Activated CD4-positive, alpha-beta T cell treated with anti-CD3 and anti-CD28 coated beads for 36 hours (primary cell): Measurements from ENCODE around the gene TMEM51. TPM values are rescaled to one million over a fixed set of nuclear protein-coding genes. Genes with fewer than 3 reads are reported as not detected.
A peak's percentile ranks its signal among the peaks of the same experiment; 100 is the strongest.

Experiments
- ATAC-seq: fragments of 200-7000 bp; cut with Tn5 transposase; one replicate; pipeline ENCODE4 v1.10.0; 2021; ENCODE audit warnings: mild to moderate bottlenecking, moderate library complexity
- CTCF ChIA-PET: fragments of 350-600 bp; sonication (Branson Sonifier 250); formaldehyde crosslinking; loops from one replicate; lab custom pipeline; 2021; ENCODE audit warnings: antibody characterized with exemption; lab: Charles Lee
- POLR2A ChIA-PET: fragments of 350-600 bp; sonication (Branson Sonifier 250); formaldehyde crosslinking; loops from one replicate; lab custom pipeline; 2021; ENCODE audit warnings: antibody characterized with exemption, inconsistent platforms; lab: Charles Lee
- DNase-seq: peaks from one replicate; pipeline ENCODE4 v3.0.0-alpha.2; 2020
- H3K27ac Mint-ChIP-seq: one replicate; pipeline ENCODE4 v1.8.0; 2021; ENCODE audit warnings: mixed read lengths
- H3K27me3 Mint-ChIP-seq: one replicate; pipeline ENCODE4 v1.8.0; 2021; ENCODE audit warnings: mixed read lengths
- H3K36me3 Mint-ChIP-seq: one replicate; pipeline ENCODE4 v1.8.0; 2021; ENCODE audit warnings: low read depth, mixed read lengths
- H3K4me1 Mint-ChIP-seq: one replicate; pipeline ENCODE4 v1.8.0; 2021; ENCODE audit warnings: mixed read lengths
- H3K4me3 Mint-ChIP-seq: one replicate; pipeline ENCODE4 v1.8.0; 2021; ENCODE audit warnings: mild to moderate bottlenecking, moderate library complexity, mixed read lengths
- H3K9me3 Mint-ChIP-seq: one replicate; pipeline ENCODE4 v1.8.0; 2021; ENCODE audit warnings: low read depth, mixed read lengths
- intact Hi-C, 2 experiments: fragments of 100-400 bp; cut with DNase I in 1 of 2; cut with micrococcal nuclease in 1 of 2; formaldehyde crosslinking; loops; one replicate each; pipeline versions ENCODE4 v1.14.2 to v1.15.1; 2022 to 2024; cut with DNase I, micrococcal nuclease
- total RNA-seq, 2 experiments: library from RNA; stranded (reverse); gene quantifications; one replicate each; pipeline ENCODE4 v1.2.3, GENCODE V29; 2021

The TMEM51 gene
- total RNA-seq, 2 experiments from 2014 or later = 0.11 TPM; not detected in 1

GRCh38 chr1:15254559-15254958 is 101.0 kb downstream of the TMEM51 start:
- Mint-ChIP-seq H3K36me3 (no peaks in the 10 kb centered on the region), H3K27me3 (peaks cover 9% of the 10 kb centered on the region), H3K27ac (no peak overlapping the region), H3K4me1 (peaks cover 42% of the 10 kb centered on the region), H3K9me3 (no peaks in the 10 kb centered on the region), H3K4me3 (no peak overlapping the region)
- POLR2A ChIA-PET = no interaction called here
- CTCF ChIA-PET = interaction anchor here (0.6 to 1.2 kb wide), 5 partner anchors 11 to 126 kb away, joined by 3 to 4 read pairs (median 4); no protein-coding TSS in a partner anchor
- intact Hi-C loops = no loop called here
- DNase-seq (no peak), ATAC-seq (no peak)

- CTCF ChIA-PET = no interaction called here
- Mint-ChIP-seq H3K27me3 (peaks cover 5% of the 10 kb centered on the region), H3K4me1 (peaks cover 33% of the 10 kb centered on the region), H3K27ac (no peak overlapping the region), H3K9me3 (no peaks in the 10 kb centered on the region), H3K36me3 (no peaks in the 10 kb centered on the region), H3K4me3 (no peak overlapping the region)
- DNase-seq = no peak
- POLR2A ChIA-PET = no interaction called here
- intact Hi-C loops = no loop called here
- ATAC-seq = no peak
Observed at GRCh38 chr1:15255582-15256149, 102.1 kb downstream of the TMEM51 start.

- ChIA-PET POLR2A (no interaction called here), CTCF (no interaction called here)
- intact Hi-C loops = no loop called here
- H3K36me3 Mint-ChIP-seq = no peaks in the 10 kb centered on the region
- no peak overlapping the region for H3K27ac Mint-ChIP-seq
- no peak for ATAC-seq
- H3K27me3 Mint-ChIP-seq = peaks cover 13% of the 10 kb centered on the region
- peaks cover 36% of the 10 kb centered on the region for H3K4me1 Mint-ChIP-seq
- no peak for DNase-seq
- no peak overlapping the region for H3K4me3 Mint-ChIP-seq
- no peaks in the 10 kb centered on the region for H3K9me3 Mint-ChIP-seq
Observed at GRCh38 chr1:15256584-15256983, 103.0 kb downstream of the TMEM51 start.

- no peak for DNase-seq
- no peaks in the 10 kb centered on the region for H3K36me3 Mint-ChIP-seq
- H3K27ac Mint-ChIP-seq = no peak overlapping the region
- peaks cover 36% of the 10 kb centered on the region for H3K4me1 Mint-ChIP-seq
- ATAC-seq = no peak
- no peak overlapping the region for H3K4me3 Mint-ChIP-seq
- H3K9me3 Mint-ChIP-seq = no peaks in the 10 kb centered on the region
- peaks cover 15% of the 10 kb centered on the region for H3K27me3 Mint-ChIP-seq
- ChIA-PET CTCF (no interaction called here), POLR2A (no interaction called here)
- intact Hi-C loops = no loop called here
Observed at GRCh38 chr1:15257309-15257708, 103.8 kb downstream of the TMEM51 start.

- ChIA-PET POLR2A (no interaction called here), CTCF (no interaction called here)
- H3K27me3 Mint-ChIP-seq = peaks cover 26% of the 10 kb centered on the region
- DNase-seq (no peak), ATAC-seq (no peak)
- intact Hi-C loops = no loop called here
- peaks cover 20% of the 10 kb centered on the region for H3K4me1 Mint-ChIP-seq
- H3K36me3 Mint-ChIP-seq = no peaks in the 10 kb centered on the region
- no peaks in the 10 kb centered on the region for H3K9me3 Mint-ChIP-seq
- H3K4me3 Mint-ChIP-seq = no peak overlapping the region
- no peak overlapping the region for H3K27ac Mint-ChIP-seq
Observed at GRCh38 chr1:15258833-15259621, 105.5 kb downstream of the TMEM51 start.

- no peak for ATAC-seq
- no peaks in the 10 kb centered on the region for H3K36me3 Mint-ChIP-seq
- peaks cover 18% of the 10 kb centered on the region for H3K4me1 Mint-ChIP-seq
- CTCF ChIA-PET = no interaction called here
- H3K27me3 Mint-ChIP-seq = peaks cover 30% of the 10 kb centered on the region
- peaks cover under 1% of the 10 kb centered on the region for H3K9me3 Mint-ChIP-seq
- POLR2A ChIA-PET = no interaction called here
- intact Hi-C loops = no loop called here
- no peak for DNase-seq
- H3K4me3 Mint-ChIP-seq = no peak overlapping the region
- H3K27ac Mint-ChIP-seq = no peak overlapping the region
Observed at GRCh38 chr1:15259622-15260007, 106.1 kb downstream of the TMEM51 start.

GRCh38 chr1:15260418-15261154 is 107.0 kb downstream of the TMEM51 start:
- DNase-seq (no peak), ATAC-seq (no peak)
- intact Hi-C loops = no loop called here
- Mint-ChIP-seq H3K27ac (no peak overlapping the region), H3K4me1 (peaks cover 18% of the 10 kb centered on the region), H3K36me3 (no peaks in the 10 kb centered on the region), H3K4me3 (no peak overlapping the region), H3K27me3 (peaks cover 33% of the 10 kb centered on the region), H3K9me3 (peaks cover 2% of the 10 kb centered on the region)
- POLR2A ChIA-PET = no interaction called here
- CTCF ChIA-PET = interaction anchor here (0.9 to 2.1 kb wide), 3 partner anchors 12 to 132 kb away, joined by 3 to 7 read pairs (median 7); no protein-coding TSS in a partner anchor

- CTCF ChIA-PET = interaction anchor here (0.7 to 2.1 kb wide), 7 partner anchors 11 to 262 kb away, joined by 3 to 7 read pairs (median 3); no protein-coding TSS in a partner anchor
- ATAC-seq (peak; percentile 88), DNase-seq (peak; percentile 61)
- Mint-ChIP-seq H3K27me3 (peaks cover 34% of the 10 kb centered on the region), H3K36me3 (no peaks in the 10 kb centered on the region), H3K4me1 (peaks cover 18% of the 10 kb centered on the region), H3K27ac (peak overlapping the region; percentile 2), H3K9me3 (peaks cover 2% of the 10 kb centered on the region), H3K4me3 (peak overlapping the region; percentile 23)
- intact Hi-C loops = no loop called here
- POLR2A ChIA-PET = no interaction called here
Observed at GRCh38 chr1:15261155-15262002, 107.8 kb downstream of the TMEM51 start.

GRCh38 chr1:15262003-15262377 is 108.4 kb downstream of the TMEM51 start:
- Mint-ChIP-seq H3K9me3 (peaks cover 2% of the 10 kb centered on the region), H3K36me3 (no peaks in the 10 kb centered on the region), H3K4me3 (peak overlapping the region; percentile 23), H3K27me3 (peaks cover 36% of the 10 kb centered on the region), H3K27ac (no peak overlapping the region), H3K4me1 (peaks cover 18% of the 10 kb centered on the region)
- no peak for DNase-seq
- ChIA-PET CTCF (interaction anchor here (0.8 to 2.1 kb wide), 5 partner anchors 10 to 133 kb away, joined by 3 to 7 read pairs (median 3); no protein-coding TSS in a partner anchor), POLR2A (no interaction called here)
- ATAC-seq = no peak
- intact Hi-C loops = no loop called here

GRCh38 chr1:15262706-15263105 is 109.2 kb downstream of the TMEM51 start:
- peaks cover 36% of the 10 kb centered on the region for H3K27me3 Mint-ChIP-seq
- no peak for DNase-seq
- peaks cover 2% of the 10 kb centered on the region for H3K9me3 Mint-ChIP-seq
- no peaks in the 10 kb centered on the region for H3K36me3 Mint-ChIP-seq
- no peak for ATAC-seq
- ChIA-PET CTCF (interaction anchor here (1.1 to 1.3 kb wide), 2 partner anchors 36 to 61 kb away, joined by 3 read pairs; no protein-coding TSS in a partner anchor), POLR2A (no interaction called here)
- intact Hi-C loops = no loop called here
- H3K27ac Mint-ChIP-seq = no peak overlapping the region
- H3K4me1 Mint-ChIP-seq = peaks cover 18% of the 10 kb centered on the region
- no peak overlapping the region for H3K4me3 Mint-ChIP-seq

GRCh38 chr1:15264769-15265168 is 111.2 kb downstream of the TMEM51 start:
- H3K4me1 Mint-ChIP-seq = peaks cover 18% of the 10 kb centered on the region
- no peak overlapping the region for H3K27ac Mint-ChIP-seq
- peaks cover 38% of the 10 kb centered on the region for H3K27me3 Mint-ChIP-seq
- ChIA-PET CTCF (interaction anchor here (0.8 to 1.4 kb wide), 4 partner anchors 10 to 174 kb away, joined by 3 to 6 read pairs (median 4); no protein-coding TSS in a partner anchor), POLR2A (no interaction called here)
- DNase-seq = no peak
- no peak overlapping the region for H3K4me3 Mint-ChIP-seq
- intact Hi-C loops = no loop called here
- no peaks in the 10 kb centered on the region for H3K36me3 Mint-ChIP-seq
- ATAC-seq = no peak
- H3K9me3 Mint-ChIP-seq = peaks cover 2% of the 10 kb centered on the region
